ENCODE data around the gene NEMP2.
"Not testable (repeated sequence)": the region's sequence is repeated elsewhere in the genome, so short reads cannot be mapped to it uniquely, and the experiment has no call there.

The NEMP2 gene

DNA sequence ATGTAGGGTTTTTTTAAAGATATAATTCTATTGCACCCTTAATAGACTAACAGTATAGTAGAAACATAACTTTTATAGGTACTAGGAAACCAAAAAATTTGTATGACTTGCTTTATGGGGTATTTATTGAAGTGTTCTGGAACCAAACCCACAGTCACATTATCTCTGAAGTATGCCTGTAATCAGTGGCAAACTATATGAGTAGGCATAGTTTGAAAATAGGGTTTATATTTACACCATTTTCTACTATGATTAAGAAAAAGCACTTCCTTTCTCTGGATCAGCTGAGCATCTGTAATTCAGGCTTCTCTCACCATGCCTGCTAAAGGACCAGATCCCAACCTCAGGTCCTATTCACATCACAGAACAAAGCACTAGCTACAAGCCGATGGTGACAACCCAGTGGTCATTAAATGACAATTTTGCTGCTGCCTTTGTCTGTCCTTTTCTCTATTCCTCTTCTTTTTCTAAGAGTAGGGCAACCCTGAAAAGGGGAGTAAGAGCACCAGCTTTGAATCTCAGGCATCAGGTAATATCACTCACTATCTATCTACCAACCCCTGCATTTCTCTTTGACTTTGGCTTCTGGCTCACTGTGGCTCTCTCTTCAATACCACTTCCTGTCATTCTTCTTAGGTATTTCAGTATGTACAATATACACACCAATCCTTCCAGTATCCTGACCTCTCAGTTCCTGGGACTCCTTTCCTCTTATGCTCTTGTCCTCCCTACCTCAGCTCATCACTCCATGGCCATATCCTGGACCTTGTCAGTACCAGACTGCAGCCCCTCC is 14.4 kb downstream of the NEMP2 start:
- no peak for DNase-seq

DNA sequence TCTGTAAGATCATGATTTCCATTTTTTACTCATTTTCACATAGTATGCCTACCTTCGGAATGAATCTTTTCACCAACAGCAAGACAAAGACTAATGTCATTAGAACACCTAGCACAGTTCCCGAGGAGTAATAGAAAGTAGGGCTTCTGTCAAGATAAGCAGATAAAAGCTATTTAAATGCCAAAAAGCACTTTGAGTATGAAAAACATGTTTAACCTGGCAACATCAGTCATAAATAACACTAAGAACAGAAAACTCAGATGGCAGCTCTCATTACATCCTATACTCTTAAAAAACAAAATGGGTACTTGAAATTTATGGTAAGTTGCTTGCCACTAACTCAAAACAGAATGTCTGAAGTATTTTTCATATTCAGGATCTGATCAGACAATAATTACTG is 17.1 kb downstream of the NEMP2 start:
- no peak for DNase-seq

DNA sequence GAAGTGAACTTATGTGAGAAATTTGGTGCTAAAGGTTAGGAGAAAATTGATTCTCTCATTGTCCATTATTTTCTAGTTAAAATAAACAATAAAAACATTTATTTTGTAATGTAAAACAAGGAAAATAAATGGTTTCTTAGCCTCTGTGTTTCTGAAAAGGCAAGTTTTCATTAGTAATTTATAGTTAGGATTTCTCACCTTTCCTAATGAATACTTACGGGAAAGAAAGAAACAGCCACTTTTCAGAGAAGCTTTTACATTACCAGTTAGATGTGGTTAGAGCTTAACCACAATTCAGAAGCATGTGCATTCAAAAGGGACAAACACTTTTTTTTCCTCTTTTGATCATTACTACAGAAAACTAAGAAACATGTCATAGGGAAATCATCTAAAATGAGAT is 18.8 kb downstream of the NEMP2 start:
- no peak for DNase-seq

DNA sequence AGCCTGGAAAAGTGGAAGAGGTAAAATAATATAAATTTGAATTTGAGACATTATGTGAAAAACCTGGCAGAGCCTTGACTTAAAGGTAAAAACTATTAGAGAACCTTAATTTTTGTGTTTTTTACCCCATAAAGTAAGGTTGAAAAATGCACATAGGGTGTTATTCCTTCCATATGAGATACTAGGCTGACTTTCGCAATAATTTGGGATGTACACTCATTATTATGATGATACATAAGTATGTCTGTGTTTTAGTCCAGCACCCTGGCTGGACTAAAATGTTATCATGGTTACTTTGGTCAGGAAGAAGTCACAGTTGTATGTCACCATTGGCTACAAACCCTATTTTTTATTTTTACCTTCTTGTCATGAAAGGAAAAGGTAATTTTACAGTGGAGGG is 19.8 kb downstream of the NEMP2 start:
- no peak for DNase-seq

DNA sequence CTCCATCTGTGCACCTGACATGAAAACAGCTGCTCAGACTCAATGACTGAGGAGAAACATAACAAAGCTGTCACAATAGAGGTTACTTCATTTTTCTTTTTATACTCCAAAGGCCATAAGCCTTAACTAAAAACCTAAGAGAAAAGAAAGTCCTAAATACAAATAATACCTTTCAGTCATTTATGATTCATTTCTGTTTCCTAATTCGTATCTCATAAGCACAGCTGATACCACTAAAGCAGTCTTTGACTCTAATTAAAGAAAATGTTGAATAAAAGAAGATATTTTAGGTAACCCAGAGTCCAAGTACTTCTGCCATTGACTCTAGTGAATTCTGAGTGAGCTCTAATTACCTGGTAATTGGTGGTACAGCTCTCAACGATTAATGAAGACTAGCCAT is 20.6 kb downstream of the NEMP2 start:
- DNase-seq = no peak

DNA sequence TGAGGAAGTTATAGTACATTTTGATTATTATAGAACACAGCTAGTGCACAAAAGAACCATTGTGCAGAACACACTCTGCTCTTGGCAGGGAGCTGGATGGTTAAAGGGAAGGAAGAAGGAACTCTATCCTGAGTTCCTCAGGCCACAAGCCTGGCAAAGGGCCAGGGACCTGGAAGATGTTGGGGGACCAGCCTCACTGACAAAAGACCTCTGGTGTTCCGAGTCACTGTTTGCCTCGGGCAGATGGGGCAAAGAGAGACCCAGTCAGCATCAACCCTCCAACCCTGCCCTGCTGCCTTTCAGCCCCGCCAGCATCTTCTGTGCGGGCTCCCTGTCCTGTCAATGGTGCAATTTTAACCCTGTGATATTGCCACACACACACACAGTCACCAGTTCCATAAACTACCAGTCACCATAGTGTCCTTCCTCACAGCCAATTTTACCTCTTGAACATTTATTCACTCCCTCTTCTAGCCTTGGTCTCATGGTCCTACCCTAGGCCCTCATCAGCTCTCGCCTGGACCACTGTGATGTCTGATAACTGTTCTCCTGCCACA is 21.9 kb downstream of the NEMP2 start:
- DNase-seq = no peak

DNA sequence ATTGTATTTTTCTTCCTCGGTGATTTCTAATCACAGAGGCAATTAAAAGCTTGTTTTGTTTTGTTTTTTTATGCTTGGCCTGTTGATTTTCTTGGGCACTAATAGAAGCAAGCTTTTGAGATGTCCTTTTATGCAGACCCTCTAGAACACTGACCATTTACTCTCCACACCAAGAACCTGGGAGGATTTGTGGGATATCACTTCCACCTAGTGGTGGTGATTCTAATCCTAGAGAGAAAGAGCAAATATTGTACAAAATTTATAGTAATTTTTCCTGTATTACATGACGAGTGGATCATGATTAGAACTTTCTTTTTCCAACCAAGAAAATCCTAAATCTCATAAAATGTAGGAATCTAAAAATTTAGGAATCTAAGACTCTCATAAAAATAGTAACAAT is 23.4 kb downstream of the NEMP2 start:
- no peak for DNase-seq

DNA sequence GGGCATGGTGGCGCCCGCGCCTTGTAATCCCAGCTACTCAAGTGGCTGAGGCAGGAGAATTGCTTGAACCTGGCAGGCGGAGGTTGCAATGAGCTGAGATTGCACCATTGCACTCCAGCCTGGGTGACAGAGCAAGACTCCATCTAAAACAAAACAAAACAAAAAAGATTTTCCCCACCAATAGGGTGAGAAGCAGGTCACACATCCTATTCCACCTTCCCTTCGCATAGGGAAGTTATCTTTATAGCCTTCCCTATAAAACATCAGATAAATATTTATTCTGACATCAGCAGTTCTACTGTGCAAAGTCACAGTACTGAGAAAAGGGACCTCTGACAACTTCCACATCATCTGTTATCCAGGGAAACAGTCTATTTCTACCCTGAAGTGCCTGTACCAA is 24.6 kb downstream of the NEMP2 start:
- not testable (repeated sequence) for DNase-seq

DNA sequence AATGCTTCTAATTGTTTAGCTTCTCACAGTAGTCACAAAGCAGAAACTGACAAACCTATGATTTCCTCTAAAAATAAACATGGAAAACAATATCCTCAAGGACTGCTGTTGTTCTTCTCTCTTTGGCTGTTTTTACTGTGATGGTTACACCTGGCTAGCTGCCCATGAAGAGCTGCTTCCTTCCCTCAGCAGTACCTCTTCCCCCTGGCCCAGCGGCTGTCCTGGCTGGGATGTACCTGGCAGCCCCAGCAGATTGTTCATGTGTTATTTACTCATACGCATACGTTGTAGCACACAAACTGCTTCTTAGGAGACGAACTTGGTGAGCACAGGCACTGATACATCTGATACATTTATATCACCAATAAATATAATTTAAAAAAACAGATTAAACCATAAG is 27.4 kb downstream of the NEMP2 start:
- DNase-seq = no peak

DNA sequence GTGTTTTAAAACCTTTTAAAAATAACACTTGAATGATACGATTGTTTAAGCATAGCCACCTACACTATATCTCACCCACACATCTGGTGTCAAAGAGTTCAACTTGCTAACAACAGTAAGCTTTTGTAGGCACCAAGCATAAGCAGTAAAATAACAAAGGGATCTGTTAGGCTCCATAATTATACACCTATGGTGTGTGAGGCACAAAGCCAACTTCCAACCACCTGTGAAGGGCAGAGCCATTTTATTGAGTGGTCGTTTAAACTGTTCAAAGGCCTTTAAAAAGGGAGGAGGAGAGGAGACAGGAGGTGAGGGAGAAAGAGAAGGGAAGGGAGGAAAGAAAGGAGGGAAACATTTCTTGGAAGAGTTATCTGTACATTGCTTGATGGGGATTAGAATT is 27.9 kb downstream of the NEMP2 start:
- no peak for DNase-seq

DNA sequence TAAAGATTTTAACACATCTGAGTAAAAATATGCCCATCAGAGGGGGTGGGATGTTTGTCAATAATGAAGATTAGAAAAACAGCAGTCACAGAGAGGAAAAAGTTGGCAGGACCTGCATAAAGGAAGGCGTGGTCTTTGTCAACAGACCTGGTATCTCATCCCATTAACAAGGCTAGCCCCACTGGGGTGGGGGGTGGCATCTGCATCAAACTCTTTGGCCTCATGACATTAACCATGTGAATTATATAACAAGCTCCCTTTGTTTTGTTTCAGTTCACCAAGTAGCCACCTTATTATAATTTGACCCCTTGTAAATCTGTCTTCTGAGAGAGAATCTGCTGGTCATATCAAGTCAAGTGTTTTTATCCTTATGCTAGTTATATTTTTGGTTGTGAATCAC is 28.8 kb downstream of the NEMP2 start:
- no peak for DNase-seq

DNA sequence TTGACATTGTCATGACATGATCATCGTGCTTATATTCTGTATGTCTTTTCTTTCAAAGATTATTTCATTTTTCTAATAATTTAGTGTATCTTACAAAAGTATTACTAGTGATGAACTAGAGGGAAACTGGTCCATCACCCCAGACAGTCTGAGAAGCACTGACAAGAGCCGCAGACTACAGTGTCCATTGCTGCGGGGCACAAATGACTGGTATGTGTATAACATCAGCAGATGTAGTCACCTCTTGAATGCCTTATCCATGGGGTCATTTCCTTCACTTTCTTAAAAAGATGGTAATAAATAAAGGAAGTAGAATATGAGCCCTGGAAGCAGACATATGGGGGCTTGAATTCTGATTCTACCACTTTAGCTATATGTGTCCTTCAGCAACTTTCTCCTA is 29.6 kb downstream of the NEMP2 start:
- no peak for DNase-seq

DNA sequence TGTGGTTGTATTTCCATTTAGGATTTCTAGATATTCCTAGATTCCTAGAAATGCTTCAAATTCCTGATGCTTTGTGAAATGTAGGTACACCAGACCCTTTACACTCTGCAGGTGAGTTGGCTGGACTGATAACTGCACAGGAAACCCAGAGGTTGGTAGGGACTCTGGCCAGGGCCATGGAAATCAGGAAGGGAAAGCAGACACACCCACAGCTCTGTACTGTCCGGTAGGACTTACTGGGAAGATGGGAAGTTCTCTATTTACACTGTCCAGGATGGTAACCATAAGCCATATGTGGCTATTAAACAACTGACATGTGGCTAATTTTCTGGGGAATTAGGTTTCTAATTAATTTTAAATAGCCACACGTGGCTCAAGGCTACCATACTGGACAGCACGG is 31.4 kb downstream of the NEMP2 start:
- DNase-seq = no peak

DNA sequence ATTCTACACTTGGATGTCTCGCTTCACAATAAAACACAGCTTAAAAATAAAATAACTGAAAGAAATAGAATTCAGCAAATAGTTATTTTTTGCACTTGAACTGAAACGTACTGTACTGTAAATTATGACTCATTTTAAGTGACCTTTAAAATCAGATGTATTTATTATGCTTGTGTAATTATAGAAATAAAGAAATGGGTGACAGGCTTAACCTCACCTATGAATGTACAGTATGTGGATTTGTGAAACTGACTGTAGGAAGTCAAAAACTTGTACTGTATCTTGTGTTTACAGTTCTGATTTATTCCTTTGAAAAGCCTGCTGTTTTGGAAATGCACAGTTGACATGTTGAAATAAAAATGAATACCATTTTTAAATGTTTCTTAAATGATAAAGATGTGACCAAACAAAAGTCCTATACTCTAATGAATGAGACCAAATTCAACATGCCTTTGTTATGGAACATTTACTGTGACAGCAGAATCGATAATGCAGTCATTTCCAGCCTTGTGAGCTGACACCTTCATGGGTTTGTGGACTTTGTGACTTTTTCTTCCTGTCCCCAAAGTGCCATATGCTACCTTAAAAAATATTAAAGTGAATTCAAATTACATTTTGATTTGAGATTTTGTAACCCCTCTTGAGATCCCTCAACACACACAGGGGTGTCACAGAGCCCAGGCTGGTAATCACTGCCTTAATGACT is 32.7 kb downstream of the NEMP2 start:
- no peak for DNase-seq

DNA sequence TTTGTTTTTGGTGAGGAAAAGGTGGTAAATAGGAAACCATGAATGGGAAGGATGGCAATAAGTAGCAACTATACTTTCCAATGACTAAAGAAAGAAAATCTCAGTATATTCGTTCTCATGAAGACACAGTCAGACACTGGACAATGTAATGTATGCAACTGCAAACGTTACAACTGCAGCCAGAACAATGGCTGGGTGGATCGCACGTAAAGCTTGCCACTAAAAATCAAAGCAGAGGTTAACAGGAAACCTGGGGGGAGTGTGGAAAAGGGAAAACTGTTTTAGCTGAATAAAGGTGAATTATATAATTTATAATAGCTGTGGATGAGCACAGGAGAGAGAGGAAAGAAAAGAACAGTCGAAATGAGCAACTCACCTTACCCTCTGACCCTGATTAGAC is 33.3 kb downstream of the NEMP2 start:
- DNase-seq = no peak

DNA sequence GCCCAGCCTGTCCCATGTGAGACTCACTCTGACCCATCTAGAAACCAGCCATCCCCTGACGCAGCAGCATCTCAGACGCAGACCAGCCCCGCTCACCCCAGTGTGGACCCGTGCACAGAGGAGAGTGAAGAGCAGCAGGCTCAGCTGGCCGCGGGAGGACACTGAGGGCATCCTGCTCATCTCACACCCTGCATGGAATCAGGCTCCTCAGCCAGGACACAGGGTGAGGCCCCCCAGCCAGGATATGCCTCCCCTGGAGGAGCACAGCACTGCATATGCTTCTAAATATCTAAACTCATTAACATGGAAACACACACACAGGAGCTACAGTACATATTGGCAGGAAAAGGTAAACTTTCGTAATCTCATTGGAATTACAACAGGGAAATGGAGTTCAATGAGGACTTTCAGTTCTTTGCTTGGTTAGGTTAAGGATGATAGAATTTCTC is 34.4 kb downstream of the NEMP2 start:
- DNase-seq = no peak

DNA sequence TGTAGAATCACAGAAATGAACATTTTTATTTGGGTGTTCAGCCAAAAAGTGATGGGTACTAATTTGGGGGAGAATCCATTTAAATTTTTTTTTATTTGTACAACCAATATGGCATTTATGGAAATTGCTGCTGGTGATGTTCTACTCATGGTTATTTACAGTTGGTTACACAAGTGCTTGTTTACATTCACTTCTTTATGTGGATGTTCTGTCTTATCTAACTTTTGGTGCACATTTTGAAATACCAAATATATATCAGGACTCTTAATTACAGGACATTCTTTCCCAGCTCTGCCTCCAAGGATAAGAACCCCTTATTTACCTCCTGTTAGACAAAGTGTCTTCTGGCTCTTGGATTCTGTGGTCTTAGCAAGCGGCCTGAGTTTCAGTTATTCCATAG is 35.2 kb downstream of the NEMP2 start:
- no peak for DNase-seq

DNA sequence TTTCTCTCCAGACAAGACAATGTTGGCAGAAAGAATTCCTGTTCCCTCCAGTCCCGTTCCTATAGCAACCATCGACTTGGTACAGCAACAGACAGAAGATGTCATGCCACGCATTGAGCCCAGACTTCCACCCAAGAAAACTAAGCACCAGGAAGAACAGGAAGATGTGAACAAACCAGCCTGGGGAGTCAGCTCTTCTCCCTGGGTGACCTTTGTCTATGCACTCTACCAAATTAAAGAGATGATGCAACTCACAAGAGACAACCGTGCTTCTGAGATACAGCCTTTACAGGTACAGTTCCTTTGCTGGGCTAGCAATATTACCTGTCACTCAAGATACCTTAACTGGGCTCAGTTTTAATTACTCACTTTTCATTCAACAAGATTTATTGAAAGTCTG is 37.1 kb downstream of the NEMP2 start:
- DNase-seq = no peak

DNA sequence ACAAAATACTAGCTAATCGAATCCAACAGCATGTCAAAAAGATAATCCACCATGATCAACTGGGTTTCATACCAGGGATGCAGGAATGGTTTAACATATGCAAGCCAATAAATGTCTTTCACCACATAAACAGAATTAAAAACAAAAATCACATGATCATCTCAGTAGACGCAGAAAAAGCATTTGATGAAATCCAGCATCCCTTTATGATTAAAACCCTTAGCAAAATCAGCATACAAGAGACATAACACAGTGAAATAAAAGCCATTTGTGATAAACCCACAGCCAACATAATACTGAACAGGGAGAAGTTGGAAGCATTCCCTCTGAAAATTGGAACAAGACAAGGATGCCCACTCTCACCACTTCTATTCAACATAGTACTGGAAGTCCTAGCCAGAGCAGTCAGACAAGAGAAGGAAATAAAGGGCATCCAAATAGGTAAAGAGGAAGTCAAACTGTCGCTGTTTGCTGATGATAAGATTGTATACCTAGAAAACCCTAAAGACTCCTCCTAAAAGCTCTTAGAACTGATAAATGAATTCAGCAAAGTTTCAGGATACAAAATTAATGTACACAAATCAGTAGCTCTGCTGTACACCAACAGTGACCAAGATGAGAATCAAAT is 39.8 kb downstream of the NEMP2 start:
- DNase-seq = not testable (repeated sequence)

DNA sequence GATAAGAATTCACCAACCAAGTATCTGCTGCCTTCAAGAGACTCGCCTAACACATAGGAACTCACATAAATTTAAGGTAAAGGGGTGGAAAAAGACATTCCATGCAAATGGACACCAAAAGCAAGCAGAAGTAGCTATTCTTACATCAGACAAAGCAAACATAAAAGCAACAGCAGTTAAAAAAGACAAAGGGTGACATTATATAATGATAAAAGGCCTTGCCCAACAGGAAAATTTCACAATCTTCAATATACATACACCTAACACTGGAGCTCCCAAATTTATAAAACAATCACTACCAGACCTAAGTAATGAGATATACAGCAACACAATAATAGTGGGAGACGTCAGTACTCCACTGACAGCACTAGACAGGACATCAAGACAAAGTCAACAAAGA is 41.4 kb downstream of the NEMP2 start:
- no peak for DNase-seq

DNA sequence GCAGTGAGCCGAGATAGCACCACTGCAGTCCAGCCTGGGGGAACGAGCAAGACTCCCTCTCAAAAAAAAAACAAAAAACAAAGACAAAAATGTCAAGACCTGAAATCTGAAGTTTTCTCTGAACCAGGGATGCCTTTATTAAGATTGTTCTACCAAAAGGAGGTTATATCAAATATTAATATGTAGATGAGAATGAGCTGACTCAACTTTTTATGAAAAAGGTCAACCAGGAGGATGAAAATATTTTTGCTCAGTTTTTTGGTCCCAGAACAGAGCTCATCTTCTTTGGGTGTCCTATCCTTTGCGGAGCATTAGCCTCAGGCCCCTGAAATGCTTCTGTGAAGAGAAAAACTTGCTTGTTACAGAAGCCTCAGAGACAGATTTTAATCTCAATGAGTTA is 44.0 kb downstream of the NEMP2 start:
- no peak for DNase-seq

DNA sequence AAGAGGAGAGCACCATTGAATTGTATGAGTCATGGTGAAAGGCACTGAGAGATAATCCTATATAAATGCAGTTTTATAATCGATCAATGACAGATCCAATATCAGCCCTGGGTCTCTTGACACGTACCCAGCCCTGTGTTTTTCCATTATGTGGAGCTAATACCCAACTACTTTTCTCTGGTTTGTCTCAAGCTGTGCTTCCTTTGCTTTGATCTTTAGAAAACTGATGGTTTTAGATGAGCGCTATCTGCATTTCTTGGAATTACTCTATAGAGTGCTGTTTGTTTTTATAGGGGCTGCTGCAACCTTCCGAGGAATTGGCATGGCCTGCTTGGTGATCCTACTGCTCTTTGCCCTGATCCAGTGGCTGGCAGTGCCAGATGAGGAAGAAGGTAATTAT is 45.0 kb downstream of the NEMP2 start:
- DNase-seq = no peak

DNA sequence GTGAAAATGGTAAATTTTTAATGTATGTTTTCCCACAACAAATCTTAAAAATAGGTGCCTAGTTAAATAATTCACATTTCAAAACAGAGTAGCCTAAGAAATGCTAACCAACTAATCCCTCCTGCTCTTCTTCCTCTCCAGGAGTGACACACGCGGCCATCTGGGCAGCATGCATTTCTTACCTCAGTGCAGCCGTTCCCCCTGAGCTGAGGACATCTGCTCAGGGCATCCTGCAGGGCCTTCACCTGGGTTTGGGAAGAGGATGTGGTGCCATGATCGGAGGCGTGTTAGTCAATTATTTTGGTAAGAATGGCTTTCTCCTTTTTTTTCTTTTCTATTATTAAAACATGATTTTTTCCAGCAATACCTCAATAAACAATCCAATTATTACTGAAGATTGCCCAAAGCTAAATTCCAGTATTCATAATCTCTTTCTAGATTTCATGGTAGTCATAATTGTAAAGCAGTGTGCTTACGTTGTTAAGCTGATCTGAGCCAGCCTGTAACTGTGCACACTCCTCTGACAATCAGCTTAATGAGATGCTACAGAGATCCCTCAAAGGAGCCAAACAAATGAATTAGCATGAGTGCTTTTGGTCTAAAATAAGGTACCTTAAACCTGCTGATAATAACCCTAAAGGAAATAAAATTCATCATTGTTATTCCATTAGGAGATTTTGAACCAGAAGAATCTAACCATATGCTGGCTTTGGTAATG is 45.8 kb downstream of the NEMP2 start:
- no peak for DNase-seq

All from NK-92 treated with Interleukin-12 subunit alpha and Interleukin-12 subunit beta, amount 100 ng/mL, for 24 hours (cell line).